Islet of Langerhans (tissue), 1 donor: ENCODE measurements around the gene EIF4G3.
A peak's percentile ranks its signal among the peaks of the same experiment; 100 is the strongest.
"Not testable (repeated sequence)": the region's sequence is repeated elsewhere in the genome, so short reads cannot be mapped to it uniquely, and the experiment has no call there.

ENCODE experiments used
- FAIRE-seq: peaks from one replicate; lab custom pipeline; 2011; peaks lifted over from hg19 to GRCh38; lab: Jason Lieb, UNC

EIF4G3 gene

DNA sequence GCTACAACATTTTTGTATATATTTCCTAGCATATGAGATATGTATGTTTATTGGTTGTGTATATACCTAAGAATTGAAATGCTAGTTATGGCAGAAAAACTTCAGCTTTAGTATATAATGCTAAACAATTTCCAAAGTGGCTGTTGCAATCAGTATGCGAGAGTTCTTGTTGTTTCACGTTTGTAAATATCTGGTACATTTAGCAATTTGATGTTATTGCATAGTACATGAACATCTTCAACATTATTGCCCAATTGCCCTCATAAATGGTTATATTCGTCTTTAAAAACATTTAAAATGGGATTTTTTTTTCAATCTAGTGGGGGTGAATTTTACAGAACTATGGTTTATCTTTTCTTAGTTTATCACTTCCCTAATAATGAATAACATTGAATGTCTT is 303.4 kb downstream of the EIF4G3 start:
- no peak for FAIRE-seq

DNA sequence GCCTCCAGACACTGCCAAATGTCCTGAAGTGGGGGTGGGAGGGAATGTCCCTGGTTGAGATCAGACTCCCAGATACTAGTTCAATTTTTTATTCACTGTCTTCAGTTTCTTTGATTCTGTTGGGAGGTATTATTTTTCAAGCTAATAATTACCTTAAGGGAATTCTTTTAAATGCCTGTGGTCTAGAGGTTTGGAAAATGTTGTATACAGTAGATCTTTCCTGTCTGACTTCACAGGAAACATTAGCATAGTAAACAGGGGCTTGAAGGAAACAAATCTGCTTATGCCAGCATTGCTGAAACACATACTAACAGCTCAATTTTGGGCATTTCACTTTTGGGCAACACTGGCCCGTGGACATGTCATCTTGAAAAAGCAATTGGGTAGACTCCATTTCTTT is 305.3 kb downstream of the EIF4G3 start:
- no peak for FAIRE-seq

DNA sequence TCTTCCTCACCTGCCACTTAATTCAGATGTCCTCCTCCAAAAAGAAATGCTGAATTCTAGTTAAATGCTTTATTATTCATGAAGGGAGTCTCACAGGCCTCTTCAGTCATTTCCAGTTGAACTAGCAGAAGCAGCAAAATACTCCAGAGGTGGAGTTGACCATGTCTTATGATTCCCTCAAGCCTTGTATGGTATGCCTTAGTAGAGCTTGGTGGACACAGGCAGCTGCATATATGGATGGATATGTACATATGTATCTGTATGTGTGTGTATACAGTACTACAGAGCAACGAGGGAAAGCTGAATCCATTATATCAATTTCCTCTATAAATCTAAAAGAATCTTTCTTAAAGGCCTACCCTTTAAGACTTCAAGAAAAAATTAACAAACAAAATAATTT is 306.0 kb downstream of the EIF4G3 start:
- FAIRE-seq, result no peak

DNA sequence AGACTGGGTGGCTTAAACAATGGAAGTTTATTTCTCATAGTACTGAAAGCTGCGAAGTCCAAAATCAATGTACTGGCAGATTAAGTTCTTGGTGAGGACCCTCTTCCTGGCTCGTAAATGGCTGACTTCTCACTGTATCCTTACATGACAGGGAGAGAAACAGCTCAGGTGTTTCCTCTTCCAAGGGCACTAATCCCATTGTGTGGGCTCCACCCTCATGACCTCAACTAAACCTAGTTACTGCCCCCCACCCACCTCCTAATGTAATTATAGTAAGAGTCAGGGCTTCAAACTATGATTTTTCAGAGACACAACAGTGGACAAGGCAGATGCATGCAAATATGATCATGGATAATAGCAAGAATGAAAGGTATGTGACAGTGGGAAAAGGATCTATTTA is 308.4 kb downstream of the EIF4G3 start:
- FAIRE-seq, result no peak

DNA sequence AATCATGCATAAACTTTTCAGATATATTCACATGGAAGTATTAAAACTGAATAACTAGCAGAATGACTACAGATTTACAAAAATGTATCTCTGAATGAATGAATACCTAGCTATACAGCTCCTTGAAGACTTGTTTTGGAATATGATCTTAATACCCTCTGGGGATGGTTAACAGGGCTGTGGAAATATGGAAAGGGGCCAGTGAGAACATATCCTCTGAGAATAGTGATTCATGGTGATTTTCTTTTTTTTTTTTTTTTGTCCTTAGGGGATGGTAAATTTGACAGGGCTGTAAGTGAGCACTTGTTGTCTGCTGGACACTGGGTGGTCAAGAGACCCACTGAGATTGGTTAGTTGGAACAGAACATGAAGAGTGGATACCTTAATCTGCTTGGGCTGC is 308.9 kb downstream of the EIF4G3 start:
- FAIRE-seq, result no peak

DNA sequence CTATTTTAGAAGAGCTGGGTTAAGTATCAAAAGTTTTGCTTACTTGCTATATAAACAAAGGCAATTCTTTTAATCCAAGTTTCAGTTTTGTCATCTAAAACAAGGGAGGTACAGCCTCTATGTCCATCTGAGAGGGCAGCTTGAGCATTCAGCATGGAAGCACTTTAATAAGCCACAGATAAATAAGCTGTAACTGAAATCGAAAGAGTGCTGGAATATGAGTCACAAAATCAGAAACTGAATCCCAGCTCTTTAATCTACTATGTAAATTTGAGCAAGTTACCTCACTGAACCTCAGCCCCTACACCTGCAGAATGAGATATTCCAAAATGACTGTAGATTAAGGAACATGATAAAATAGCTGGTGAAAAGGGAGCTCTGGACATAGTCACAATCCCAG is 309.6 kb downstream of the EIF4G3 start:
- FAIRE-seq, result peak; percentile 24

DNA sequence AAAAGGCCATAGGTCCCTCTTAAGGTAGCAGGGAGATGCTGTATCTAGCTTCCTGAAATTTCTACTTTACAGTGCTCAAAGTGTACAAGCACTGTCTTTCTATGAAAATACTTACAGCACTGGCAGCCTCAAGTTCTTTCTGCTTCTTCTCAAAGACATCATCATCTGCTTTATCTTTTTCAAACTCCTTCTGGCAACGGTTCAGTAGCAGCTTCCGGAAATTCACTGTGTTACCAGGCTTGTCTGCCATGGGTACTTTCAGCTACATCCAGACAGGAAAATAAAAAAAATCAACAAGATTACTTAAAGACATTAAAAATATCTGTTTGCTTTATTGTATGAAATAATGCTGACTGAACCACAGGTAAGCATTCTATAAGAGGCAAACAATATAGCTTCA is 311.7 kb downstream of the EIF4G3 start:
- FAIRE-seq, result no peak

DNA sequence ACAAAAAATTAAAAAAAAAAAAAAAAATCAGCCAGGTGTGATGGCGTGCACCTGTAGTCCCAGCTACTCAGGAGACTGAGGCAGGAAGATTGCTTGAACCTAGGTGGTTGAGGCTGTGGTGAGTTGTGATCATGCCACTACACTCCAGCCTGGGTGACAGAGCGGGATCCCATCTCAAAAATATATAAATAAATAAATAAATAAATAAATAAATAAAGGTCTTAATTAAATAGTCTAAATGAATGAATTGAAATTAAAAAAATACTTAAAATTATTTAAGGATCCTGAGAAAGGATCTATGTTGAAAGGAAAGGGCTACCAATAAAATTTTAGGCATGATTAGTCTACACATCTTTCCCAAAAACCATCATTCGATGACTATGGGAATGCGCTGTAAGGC is 322.2 kb downstream of the EIF4G3 start:
- FAIRE-seq, result no peak

DNA sequence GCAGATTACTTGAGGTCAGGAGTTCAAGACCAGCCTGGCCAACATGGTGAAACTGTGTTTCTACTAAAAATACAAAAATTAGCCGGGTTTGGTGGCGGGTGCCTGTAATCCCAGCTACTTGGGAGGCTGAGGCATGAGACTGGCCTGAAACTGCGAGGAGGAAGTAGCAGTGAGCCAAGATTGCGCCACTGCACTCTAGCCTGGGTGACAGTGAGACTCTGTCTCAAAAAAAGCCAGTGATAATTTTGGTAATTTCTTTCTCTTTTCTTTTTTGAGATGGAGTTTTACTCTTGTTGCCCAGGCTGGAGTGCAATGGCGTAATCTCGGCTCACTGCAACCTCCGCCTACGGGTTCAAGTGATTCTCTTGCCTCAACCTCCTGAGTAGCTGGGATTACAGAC is 324.9 kb downstream of the EIF4G3 start:
- FAIRE-seq, result not testable (repeated sequence)

DNA sequence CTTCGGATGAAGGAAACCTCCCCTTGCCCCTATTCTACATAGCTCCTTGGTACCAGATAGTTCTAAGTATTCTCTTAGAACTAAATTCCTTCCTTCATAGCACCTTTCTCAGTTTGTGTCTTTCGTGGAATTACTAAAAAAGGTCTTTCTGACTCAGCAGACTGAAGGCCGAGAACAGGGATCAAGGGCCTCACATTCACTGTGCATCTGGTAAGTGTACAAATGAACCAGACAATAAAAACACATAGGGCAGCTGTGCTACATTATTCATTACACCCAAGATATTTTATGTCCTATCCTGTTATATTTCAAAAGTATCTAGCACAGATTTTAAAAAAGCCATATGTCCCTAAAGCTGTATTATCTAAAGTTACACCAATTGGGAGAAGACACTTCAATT is 326.7 kb downstream of the EIF4G3 start:
- FAIRE-seq, result no peak

DNA sequence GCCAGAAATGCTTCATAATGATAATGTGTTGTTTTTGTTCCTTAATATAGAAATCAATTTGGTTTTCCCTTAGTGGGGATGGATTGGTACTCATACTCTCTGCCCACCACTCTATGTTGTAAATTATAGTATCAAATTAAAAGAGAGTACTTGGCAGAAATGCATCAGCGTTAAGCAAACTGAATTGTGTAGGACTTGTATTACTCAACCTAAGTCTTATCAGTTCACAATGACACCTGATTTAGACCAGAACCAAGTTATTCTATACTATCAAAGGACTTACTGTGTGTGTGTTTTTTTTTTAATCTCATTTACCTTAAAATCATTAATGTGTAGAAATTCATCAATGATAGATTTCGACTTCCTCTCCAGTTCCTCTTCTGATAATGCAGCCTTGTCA is 327.6 kb downstream of the EIF4G3 start:
- no peak for FAIRE-seq

DNA sequence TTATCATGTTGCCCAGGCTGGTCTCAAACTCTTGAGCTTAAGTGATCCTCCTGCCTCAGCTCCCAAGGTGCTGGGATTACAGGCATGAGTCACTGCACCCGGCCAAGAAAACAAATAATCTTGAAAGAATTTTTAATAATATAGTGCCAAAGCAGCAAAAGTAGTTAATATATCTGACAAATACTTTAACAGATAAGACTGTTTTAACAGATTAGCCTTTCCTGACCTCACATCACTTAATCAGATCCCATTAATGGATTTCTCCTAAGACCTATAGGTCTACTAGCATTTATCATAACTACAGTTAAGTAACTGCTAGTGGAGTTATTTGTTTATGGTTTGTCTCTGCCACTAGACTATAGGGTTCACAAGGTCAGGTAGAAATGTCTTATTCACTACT is 328.5 kb downstream of the EIF4G3 start:
- no peak for FAIRE-seq

DNA sequence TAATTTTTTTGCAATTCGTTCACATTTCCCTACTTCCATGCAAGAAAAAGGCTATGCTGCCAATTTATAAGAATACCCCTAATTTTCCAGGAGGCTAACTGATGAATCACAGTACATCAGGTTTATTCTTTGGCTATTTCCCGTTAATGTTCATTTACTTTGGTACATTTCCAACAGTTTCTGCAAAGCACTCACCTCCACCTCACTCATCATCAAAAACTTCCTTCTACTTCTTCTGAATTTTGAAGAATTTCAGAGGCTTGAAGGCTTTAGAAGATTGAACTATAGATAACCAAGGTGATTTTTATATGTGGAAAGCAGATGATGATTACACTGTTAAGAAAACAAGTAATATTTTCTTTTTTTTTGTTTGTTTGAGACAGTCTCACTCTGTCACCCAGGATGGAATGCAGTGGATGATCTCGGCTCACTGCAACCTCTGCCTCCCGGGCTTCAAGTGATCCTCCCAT is 329.1 kb downstream of the EIF4G3 start:
- peak; percentile 89 for FAIRE-seq

DNA sequence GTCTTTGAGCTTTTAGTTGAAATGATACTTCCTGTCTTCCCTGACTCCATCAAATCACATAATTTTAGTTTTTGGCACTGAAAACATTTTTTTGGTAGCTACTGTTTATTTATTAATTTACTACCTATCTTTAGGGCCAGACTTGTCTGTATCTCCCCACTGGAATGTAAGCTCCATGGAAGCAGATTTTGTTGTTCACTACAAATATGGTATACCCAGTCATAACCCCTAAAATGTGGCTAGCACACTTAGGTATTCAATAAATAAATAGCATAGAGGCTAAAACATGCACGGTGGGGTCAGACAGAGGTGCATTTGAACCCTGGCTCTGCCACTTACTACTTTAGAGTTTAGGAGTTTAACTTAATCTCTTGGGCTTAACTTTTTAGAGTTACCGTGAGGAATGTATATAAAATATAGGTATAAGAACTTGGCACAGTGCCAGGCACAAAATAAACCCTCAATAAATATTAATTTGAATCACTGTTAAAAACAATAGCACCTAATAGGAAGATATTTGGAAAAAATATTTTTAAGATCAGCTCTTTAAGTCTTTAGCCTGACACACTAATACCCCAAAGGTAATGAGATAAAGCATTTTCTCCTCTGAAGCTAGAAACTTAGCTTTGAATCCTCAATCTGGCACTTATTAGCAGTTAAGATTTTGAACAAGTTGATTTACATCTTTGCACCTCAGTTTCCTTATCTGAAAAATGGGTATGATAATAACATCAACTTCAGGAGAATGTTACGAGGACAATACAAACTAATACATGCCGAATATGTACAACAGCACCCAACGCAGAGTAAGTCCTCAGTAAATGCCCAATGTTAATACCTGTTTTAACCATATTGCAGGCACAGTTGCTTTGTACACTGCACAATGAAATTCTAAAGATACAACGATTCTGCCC is 330.0 kb downstream of the EIF4G3 start:
- peak; percentile 27 for FAIRE-seq

DNA sequence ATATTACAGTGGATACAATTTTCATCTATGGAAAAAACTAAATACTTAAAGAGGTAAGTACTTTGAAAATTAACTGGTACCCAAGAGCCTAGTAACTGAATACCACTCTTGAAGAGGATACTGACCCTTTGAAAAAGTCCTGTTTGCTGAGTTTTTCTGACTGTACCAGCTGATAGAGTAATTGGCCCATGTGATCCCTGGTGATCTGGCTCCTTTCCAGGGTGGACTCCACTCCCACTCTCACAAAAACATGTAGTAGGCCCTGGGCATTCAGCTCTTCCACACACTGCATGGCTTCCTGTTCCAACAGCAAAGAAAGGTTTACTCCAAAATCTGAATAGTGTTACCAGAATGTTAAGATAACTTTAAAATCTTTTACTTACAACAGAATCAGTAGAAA is 336.0 kb downstream of the EIF4G3 start:
- no peak for FAIRE-seq

DNA sequence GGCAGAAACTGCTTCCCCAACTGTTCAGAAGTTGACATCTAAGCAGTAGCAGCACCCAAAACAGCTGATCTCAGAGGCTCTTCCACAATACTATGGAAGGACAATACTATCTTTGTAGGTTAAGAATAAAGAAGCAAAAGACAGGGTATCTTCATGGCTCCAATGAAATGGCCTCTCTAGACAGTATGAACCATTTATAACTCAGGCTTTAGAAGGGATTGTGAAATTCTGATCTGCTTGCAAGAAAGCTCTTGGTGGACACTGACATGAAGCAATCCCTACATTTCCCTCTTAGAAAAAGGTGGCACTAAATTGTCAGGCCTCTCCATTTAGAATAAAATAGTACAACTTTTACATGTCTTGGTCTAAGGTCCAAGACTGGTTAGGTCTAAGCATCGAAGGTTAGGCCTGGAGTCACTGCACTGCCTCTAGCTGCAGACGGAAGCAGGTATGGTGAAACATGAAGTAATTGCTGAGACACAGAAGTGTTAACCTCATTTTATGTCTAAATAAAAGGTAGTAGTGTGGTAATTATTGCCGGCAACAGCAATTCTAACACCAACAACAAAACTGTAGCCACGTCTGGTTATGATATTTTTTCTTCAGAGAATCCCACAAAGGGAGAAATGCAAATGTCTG is 339.0 kb downstream of the EIF4G3 start:
- FAIRE-seq, result no peak

DNA sequence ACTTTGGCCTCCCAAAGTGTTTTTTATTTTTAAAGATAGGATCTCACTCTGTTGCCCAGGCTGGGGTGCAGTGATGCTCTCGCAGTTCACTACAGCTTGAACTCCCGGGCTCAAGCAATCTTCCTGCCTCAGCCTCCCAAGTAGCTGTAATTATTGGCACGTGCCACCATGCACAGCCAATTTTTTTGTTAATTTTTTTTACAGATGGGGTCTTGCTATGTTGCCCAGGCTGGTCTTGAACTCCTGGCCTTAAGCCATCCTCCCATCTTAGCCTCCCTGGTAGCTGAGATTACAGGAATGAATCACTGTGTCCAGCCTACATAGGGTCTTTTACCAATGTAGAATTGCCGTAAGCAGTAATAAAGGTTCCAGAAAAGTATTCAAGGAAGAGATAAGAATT is 340.5 kb downstream of the EIF4G3 start:
- no peak for FAIRE-seq

DNA sequence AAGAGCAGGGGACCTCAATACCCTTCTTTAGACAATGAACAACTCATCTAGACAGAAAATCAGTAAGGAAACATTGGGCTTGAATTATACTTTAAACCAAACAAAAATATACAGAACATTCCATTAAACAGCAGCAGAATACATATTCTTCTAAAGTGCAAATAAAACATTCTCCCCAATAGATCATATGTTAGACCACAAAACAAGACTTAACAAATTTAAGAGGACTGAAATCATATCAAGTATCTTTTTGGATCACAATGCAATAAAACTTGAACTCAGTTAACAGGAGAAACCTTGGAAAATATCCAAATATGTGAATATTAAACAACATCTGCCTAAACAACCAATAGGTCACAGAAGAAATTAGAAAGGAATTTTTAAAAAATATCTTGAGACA is 341.9 kb downstream of the EIF4G3 start:
- FAIRE-seq, result no peak

DNA sequence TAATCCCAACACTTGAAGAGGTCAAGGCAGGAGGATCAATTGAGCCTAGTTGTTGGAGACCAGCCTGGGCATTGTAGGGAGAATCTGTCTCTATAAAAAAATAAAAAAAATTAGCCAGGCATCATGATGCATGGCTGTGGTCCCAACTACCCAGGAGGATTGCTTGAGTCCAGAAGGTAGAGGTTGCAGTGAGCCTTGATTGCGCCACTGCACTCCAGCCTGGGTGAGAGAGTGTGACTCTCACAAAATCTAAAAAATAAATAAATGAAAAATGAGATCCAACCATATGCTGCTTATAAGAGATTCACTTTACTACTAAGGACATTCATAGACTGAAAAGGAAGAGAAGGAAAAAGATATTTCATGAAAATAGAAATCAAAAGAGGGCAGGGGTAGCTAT is 342.5 kb downstream of the EIF4G3 start:
- no peak for FAIRE-seq

DNA sequence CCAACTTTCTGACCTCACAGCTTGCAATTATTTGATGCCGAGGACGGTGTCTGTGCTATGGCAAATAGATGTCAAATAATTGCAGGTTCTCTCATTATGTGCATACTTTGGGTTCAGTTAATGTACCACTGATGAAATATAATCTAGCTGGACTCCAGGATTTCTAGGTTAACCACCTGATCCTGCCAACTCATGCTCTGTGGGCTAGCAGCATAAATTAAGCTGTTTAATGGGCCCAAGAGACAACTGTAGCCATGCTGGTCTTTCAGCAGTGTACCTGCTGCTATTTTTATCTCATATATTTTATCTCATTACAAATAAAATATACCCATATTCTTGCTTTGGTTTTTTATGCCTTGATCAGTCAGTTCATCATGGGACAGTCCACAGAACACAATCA is 346.3 kb downstream of the EIF4G3 start:
- FAIRE-seq, result no peak

DNA sequence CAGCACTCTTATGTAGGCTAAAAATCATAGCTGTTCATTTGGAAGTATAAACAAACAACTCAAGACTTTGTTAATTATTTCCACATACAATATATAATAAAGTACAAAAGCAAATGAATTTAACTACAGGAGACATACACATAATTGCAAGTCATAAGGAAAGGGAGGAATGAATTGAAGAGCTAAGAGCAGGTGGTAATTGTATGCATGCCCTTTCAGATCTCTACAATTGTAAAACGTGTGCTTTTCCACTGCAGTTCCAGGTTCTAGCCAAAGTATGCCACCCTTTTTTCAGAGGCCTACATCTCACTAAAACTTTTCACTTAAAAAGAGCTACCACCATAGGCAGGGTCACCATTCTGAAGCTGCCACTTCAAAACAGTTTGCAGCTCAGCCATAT is 346.8 kb downstream of the EIF4G3 start:
- no peak for FAIRE-seq

DNA sequence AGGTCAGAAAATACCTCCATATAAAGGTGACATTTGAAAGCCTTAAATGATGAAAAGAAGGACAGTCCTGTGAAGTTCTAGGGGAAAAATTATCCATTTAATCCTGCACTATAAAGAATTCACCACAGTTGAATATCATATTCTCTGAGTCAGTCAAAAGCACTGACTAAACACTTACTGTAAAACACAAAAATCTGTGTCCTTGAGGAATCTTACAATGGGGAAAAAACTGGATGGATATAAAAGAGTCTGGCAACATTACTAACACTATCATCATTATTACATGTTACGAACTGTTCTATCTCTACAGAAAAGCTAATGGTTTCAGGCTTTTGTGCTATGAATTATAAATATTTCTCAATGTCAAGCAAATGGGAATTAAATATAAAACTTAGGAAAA is 347.2 kb downstream of the EIF4G3 start:
- no peak for FAIRE-seq

DNA sequence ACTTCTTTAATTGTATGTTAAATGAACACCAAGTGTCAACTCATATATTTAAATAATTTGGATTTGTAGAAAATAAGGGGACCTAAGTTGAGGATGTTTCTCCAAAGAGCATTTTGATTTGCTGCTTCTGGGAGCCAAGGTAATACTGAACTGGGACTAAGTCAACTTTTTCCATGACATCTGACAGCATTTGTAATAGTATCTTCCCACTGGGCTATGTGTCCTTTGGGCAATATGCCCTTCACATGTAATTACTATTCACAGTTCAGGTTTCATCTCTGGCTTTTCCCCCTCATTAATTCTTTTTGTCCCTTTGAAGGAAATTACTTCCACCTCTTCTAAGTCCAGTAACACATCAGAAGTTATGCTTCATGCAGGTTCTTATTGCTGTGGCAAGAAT is 352.9 kb downstream of the EIF4G3 start:
- FAIRE-seq, result no peak

DNA sequence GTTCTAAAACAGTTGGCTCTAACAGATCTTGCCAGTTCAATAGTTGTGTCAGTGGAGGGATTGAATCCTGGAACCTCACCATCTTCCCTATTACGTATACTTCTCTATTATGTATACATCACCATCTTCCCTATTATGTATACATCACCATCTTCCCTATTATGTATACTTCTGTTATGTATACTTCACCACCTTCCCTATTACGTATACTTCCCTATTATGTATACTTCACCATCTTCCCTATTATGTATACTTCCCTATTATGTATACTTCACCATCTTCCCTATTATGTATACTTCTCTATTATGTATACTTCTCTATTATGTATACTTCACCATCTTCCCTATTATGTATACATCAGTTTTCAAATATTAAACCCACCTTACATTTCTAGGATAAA is 355.2 kb downstream of the EIF4G3 start:
- FAIRE-seq, result no peak
